ENCODE data around the gene PTPRT. TPM values are rescaled to one million over a fixed set of nuclear protein-coding genes. Genes with fewer than 3 reads are reported as not detected.

Gene PTPRT
- total RNA-seq, 1 experiment from 2014 or later, result not detected

DNA sequence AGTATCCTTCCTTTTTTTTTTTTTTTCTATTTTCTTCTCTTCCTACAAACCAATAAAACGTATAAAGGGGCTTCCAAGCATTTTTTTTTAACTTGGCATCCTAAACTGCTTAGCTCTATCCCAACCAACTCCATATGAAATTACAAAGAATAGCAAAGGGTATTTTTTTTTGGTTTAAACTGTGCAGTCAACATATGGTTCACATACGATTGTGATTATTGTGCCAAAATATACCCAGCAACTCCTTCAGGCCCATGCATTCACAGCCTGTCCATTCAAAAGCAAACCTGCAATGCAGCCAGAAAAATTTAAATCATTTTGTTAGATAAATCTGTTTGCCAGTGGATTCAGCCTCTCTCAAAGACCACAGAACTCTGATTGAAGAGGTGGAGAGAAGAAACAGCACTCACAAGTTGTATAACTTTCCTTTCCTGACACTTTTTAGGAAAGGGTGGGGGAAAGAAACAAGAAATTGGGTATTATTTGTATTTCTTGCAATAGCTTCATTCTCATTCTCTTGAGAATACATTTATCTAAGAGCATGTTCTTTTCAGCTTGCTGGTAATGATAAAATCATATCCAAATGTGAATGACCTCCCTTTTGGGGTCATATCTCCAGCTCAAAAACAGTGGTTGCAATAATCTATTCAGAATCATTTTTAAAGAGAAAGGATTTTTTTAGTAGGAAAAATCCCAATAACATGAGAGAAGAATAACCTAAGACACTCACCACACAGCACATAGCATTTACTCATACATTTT is 870.3 kb downstream of the PTPRT start:
- DNase-seq (ENCODE audit: low read depth), result no peak

DNA sequence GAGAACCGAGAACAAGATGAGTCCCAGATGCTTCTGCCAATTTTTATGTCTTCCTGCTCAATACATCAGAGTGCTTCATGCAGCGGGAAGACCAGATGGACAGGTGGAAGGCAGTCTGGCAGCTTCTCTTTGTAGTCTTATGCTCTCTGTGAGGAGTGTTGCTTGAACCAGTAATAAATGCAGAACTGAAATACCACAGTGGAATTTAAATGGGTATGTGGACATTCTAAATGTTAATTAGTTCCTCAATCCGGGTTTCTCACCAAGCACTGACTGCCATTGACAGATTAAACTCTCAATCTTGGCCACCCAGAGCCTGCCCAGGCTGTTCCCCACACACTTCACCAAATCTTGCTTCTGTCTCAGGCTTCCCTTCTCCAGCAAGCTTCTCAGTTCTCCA is 876.0 kb downstream of the PTPRT start:
- DNase-seq (ENCODE audit: low read depth), result no peak

GRCh38 chr20:42309050-42309449 is 880.7 kb downstream of the PTPRT start:
- no peak for DNase-seq (ENCODE audit: low read depth)

- DNase-seq (ENCODE audit: low read depth), result no peak
Observed at GRCh38 chr20:42308171-42308570, 881.5 kb downstream of the PTPRT start.

DNA sequence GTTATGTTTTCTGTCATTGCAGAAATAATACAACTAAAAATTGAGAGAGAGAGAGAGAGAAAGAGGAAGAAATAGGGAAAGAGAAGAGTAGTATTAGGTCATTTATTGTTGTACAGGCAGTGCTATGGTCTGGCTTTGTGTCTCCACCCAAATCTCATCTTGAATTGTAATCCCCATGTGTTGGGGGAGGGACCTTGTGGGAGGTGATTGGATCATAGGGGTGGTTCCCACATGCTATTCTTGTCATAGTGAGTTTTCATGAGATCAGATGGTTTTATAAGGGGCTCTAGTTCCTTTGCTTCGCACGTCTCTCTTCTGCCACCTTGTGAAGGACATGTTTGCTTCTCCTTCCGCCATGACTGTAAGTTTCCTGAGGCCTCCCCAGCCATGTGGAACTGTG is 894.1 kb downstream of the PTPRT start:
- DNase-seq (ENCODE audit: low read depth), result no peak

DNA sequence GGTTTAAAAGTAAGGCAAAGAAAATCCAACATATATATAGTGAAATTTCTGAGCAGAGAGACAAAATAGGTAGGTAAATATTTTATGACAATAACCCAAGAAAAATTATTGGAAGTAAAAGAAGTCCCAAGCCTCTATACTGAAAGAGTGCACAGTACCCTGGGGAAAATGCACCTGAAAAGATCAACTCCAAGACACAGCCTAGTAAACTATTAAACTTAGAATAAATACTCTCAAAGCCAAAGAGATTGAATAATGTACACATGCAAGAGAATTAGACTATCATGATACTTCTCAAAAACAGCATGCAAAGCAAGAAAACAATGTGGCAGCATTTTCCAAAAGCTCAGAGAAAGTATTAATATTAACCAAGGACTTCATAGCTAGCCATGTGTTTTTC is 894.7 kb downstream of the PTPRT start:
- DNase-seq (ENCODE audit: low read depth), result no peak

DNA sequence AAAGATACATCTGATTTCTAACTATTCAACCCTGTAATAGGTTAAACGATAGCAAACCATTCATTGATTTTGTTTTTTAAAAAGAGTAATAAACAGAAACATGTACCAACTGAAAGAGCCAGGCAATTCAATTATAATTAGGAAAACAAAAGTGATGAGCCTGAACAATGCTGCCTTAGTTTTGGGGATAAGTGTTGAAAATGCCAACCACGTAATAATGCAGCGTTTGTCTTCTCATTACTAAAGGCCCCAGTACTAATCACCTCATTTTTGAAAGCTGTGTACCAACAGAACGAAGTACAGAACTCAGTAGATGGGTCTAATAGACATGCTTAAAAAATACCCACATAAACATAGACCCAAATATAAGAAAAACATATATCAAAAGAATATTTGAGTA is 907.9 kb downstream of the PTPRT start:
- no peak for DNase-seq (ENCODE audit: low read depth)

DNA sequence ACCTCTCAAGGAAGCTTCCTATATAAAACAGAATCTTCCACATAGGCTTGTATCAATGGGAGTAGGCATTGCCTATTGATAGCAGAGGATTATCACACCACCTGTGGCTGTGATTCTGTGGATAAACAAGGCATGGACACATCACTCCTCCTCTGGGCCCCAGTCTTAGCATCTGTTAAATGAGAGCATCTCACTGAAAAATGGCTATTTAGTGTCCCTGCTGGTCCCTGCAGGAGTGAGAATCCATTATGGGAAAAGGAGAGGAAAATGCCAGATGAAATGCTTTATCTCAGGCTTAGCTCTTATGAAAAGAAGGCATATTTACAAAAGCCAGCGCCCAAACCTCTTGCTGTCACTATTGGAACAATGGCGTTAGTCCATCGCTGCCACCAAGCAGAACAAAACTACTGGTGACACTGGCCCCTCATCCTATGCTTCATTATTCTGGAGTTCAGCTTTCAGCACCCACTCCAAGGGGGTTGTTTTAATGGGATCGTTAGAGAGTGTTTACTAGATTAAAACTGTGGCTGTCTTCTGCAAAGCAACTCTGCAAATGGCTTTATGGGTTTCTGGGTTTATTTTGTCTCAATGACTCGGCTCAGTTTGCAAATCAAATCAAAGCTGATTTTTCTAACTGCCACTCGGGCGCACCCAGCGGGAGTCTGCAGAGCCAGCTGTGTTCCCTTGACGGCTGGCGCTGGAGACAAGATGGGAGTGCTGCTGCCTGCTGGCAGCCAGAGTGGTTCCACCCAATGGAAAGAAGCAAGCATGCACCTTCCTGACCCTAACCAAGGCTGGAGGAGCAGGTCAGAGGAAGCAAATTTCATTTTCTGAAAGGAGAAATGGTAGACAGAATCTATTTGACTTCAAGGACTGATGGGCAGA is 912.7 kb downstream of the PTPRT start:
- DNase-seq (ENCODE audit: low read depth), result no peak

- no peak for DNase-seq (ENCODE audit: low read depth)
Observed at GRCh38 chr20:42274986-42275385, 914.7 kb downstream of the PTPRT start.

GRCh38 chr20:42272516-42272915 is 917.2 kb downstream of the PTPRT start:
- no peak for DNase-seq (ENCODE audit: low read depth)

- no peak for DNase-seq (ENCODE audit: low read depth)
Observed at GRCh38 chr20:42270539-42270938, 919.2 kb downstream of the PTPRT start.

- no peak for DNase-seq (ENCODE audit: low read depth)
Observed at GRCh38 chr20:42267793-42268384, 921.8 kb downstream of the PTPRT start.

- no peak for DNase-seq (ENCODE audit: low read depth)
Observed at GRCh38 chr20:42261766-42262270, 927.9 kb downstream of the PTPRT start.

DNA sequence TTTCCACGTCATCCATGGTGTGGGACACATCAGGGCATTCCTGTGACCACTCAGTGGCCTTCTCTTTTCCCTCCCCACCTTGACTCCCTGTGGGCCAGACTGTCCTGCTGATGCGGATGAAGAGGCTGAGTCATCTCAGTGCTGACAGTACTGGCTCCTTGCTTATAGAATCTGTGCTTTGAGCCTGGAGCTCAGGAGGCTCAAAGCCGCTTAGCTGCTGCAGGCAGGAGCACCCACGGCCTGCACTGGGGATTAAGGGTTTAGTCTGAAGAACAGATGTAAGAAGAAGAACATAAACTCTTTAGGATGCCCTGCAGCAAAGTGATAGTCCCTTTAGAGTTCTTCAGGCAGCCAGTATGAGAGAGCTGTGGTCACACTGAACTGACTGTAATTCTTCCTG is 929.5 kb downstream of the PTPRT start:
- no peak for DNase-seq (ENCODE audit: low read depth)

GRCh38 chr20:42259389-42259788 is 930.3 kb downstream of the PTPRT start:
- no peak for DNase-seq (ENCODE audit: low read depth)

DNA sequence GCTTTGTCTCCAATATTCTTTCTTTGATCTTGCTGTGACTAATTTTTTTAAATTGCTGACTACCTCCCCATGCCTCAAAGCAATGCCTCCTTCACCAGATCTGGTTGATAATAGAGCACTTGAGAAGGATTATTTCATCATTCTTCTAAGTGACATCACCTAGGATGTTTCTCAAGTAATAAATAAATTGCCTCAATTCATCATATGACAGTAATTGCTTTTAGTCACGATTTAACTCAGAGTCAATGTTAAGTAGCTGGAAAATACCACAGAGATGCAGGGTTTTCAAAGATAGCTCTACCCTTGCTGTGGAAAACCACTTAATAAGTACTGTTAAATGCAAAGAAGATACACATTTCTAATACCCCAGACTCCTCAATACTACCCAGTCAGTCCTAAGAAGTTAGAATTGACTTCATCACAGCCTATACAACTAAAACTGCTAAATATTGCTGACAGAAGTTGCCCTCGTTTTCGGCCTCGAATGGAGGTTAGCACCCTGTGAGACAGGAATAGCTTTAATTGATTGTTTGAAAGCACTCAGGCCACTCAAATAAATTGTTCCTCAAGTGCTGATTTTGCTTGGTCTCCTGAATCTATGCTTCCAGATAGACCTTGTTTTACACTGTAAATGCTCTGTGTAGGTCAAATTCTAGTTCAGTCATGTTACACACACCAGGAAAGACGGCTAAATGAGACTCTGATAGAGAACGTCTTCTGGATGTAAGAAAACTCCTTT is 931.0 kb downstream of the PTPRT start:
- no peak for DNase-seq (ENCODE audit: low read depth)

DNA sequence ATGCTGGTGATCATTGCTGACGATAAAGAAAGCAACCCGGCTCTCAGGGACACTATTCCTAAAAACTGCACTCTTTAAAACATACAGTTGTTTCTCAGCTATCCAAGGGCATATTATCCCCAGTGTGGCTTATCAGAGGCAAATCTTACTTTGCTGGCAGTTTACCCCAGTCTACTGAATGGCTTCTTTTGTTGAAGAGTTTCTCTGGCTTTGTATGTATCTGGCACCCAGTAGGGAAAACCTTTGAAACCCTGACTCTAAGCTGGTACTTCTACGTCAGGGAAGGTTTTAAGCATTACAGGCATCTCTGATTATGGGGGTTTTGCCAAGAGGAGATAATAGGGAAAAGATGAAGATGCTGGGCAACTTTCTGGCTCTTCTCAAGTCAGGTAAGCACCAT is 933.9 kb downstream of the PTPRT start:
- no peak for DNase-seq (ENCODE audit: low read depth)

DNA sequence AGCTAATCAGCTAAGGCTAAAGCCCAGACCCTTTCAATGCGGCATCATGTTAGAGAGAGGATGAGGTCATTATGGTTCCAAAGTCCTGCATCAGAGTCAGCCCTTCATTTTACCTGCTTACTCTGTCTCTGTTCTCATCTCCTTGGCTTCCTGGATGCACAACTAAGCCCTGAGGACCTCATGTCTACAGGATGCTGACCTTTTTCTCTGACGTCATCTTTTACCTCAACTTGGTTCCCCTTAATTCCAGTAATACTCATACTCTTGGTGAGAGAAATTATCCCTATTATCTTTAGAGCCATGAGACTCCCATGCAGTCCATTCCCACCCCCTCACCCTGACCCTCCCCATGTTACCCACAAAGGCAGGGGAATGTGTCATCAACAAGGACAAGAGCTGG is 935.0 kb downstream of the PTPRT start:
- DNase-seq (ENCODE audit: low read depth), result no peak

DNA sequence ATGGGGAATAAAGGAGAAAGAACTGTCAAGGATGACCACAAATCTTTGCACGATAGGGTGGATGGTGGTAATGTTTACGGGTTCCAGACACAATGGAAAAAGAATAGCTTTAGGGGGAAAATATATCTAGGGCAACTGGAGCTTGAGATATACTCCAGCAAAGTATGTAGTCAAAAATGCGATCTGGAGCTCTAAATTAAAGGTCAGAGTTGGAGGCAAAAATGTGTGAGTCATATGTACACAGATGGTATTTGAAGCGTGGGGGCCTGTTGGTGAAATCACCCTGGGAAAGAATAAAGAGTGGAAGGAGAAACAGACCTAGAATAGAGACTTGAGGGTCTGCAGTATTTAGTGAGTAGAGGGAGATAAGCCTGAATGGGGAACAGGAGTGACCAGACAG is 937.6 kb downstream of the PTPRT start:
- no peak for DNase-seq (ENCODE audit: low read depth)

GRCh38 chr20:42218621-42219374 is 970.9 kb downstream of the PTPRT start:
- no peak for DNase-seq (ENCODE audit: low read depth)

DNA sequence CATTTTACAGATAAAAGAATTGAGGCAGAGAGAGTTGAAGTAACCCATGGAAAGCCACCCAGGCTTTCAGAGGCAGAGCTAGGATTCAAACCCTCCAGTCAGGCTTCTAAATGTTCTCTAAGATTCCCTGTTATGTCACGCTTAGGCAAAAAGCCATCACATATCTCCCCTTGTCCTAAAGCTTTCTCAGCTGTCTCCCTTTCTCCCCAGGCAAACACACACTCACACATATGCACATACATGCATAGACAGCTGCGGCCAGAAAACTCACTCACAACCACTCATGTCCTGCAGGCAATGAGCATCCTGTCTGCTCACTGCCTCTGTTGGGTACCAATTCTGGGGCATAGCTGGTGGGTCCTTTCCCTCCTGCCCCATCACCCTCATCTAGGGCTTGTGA is 975.6 kb downstream of the PTPRT start:
- DNase-seq (ENCODE audit: low read depth), result no peak

Data from LHCN-M2 (cell line).